ENCODE measurements around the gene MAGEC2.

Gene MAGEC2

GRCh38 chrX:142204522-142205433 lies at the start of gene MAGEC2:
Gene MAGEC2 (minus strand): TSS chrX:142205290. CDS start chrX:142203987, 1,303 bp downstream.
- no peak for DNase-seq

GRCh38 chrX:142251680-142252079 lies 46.6 kb upstream of the MAGEC2 start:
- no peak for DNase-seq

GRCh38 chrX:142251202-142251601 lies 46.1 kb upstream of the MAGEC2 start:
- DNase-seq = no peak

- no peak for DNase-seq
These were observed 45.4 kb upstream of the MAGEC2 start for GRCh38 chrX:142250502-142250901.

GRCh38 chrX:142249721-142250120 lies 44.6 kb upstream of the MAGEC2 start:
- DNase-seq = no peak

- no peak for DNase-seq
These were observed 39.5 kb upstream of the MAGEC2 start for GRCh38 chrX:142244568-142244967.

- no peak for DNase-seq
These were observed 33.4 kb upstream of the MAGEC2 start for GRCh38 chrX:142238536-142238935.

GRCh38 chrX:142233400-142233799 lies 28.3 kb upstream of the MAGEC2 start:
- no peak for DNase-seq

GRCh38 chrX:142214081-142214480 lies 9.0 kb upstream of the MAGEC2 start:
- no peak for DNase-seq

- DNase-seq = no peak
These were observed 4.0 kb downstream of the MAGEC2 start for GRCh38 chrX:142201113-142201512.

GRCh38 chrX:142186103-142186502 lies 19.0 kb downstream of the MAGEC2 start:
- DNase-seq = no peak

GRCh38 chrX:142184756-142185602 lies 20.1 kb downstream of the MAGEC2 start:
- DNase-seq = no peak

GRCh38 chrX:142156567-142156966 lies 48.5 kb downstream of the MAGEC2 start:
- no peak for DNase-seq

Data from CD4-positive, alpha-beta T cell treated with Interleukin-4 for 4 hours (primary cell).